Activated gamma-delta T cell treated with Interleukin-2 at 50 U/mL for 16 hours (primary cell): ENCODE data around the gene ACBD6.

Source experiments
- DNase-seq: peaks from one replicate; pipeline ENCODE4 v3.0.0-alpha.2; 2020

The ACBD6 gene

GRCh38 chr1:180287988-180288705, 214.2 kb downstream of the ACBD6 start:
- DNase-seq, result no peak

GRCh38 chr1:180286417-180286816, 216.0 kb downstream of the ACBD6 start:
- DNase-seq, result no peak

GRCh38 chr1:180283098-180283497, 219.3 kb downstream of the ACBD6 start:
- DNase-seq, result no peak

GRCh38 chr1:180282401-180283044, 219.9 kb downstream of the ACBD6 start:
- DNase-seq, result no peak

- no peak for DNase-seq
These were observed 220.9 kb downstream of the ACBD6 start for GRCh38 chr1:180281490-180281889.

- DNase-seq, result no peak
These were observed 221.8 kb downstream of the ACBD6 start for GRCh38 chr1:180280617-180281016.

- DNase-seq, result no peak
These were observed 222.7 kb downstream of the ACBD6 start for GRCh38 chr1:180279651-180280050.

GRCh38 chr1:180278596-180279395, 223.6 kb downstream of the ACBD6 start:
- no peak for DNase-seq

GRCh38 chr1:180278194-180278515, 224.2 kb downstream of the ACBD6 start:
- DNase-seq, result no peak

GRCh38 chr1:180277476-180278193, 224.7 kb downstream of the ACBD6 start:
- no peak for DNase-seq

GRCh38 chr1:180275726-180276125, 226.7 kb downstream of the ACBD6 start:
- DNase-seq, result no peak

GRCh38 chr1:180274221-180274620, 228.2 kb downstream of the ACBD6 start:
- no peak for DNase-seq

- DNase-seq, result no peak
These were observed 229.3 kb downstream of the ACBD6 start for GRCh38 chr1:180273066-180273465.

- DNase-seq, result no peak
These were observed 230.0 kb downstream of the ACBD6 start for GRCh38 chr1:180272395-180272794.

GRCh38 chr1:180271272-180272255, 230.8 kb downstream of the ACBD6 start:
- no peak for DNase-seq

GRCh38 chr1:180270530-180271271, 231.7 kb downstream of the ACBD6 start:
- no peak for DNase-seq

GRCh38 chr1:180269645-180270529, 232.5 kb downstream of the ACBD6 start:
- no peak for DNase-seq

- no peak for DNase-seq
These were observed 233.8 kb downstream of the ACBD6 start for GRCh38 chr1:180268556-180269075.

GRCh38 chr1:180267761-180268555, 234.4 kb downstream of the ACBD6 start:
- DNase-seq, result no peak
